HG03342 (cell line): Measurements from ENCODE around the gene CGB5.
"Not testable (repeated sequence)": the region's sequence is repeated elsewhere in the genome, so short reads cannot be mapped to it uniquely, and the experiment has no call there.

Experiments used
- ATAC-seq: cut with Tn5 transposase; IDR thresholded peaks from one replicate; pipeline ENCODE4 v1.9.1; 2021; ENCODE audit warnings: mild to moderate bottlenecking, moderate library complexity; ENCODE audit not compliant: unreplicated experiment

The CGB5 gene

GRCh38 chr19:49056902-49057596 lies 13.4 kb downstream of the CGB5 start:
- not testable (repeated sequence) for ATAC-seq

- no peak for ATAC-seq
Observed at GRCh38 chr19:49057636-49058234, 14.1 kb downstream of the CGB5 start, which contains the start of gene CGB7. Gene CGB7 (minus strand): TSS chr19:49057749. CDS start chr19:49055375, 2,374 bp downstream.

- no peak for ATAC-seq
Observed at GRCh38 chr19:49058562-49058961, 14.9 kb downstream of the CGB5 start.

GRCh38 chr19:49059053-49059452 lies 15.4 kb downstream of the CGB5 start:
- ATAC-seq = no peak

GRCh38 chr19:49061000-49061399 lies 17.4 kb downstream of the CGB5 start:
- no peak for ATAC-seq

- no peak for ATAC-seq
Observed at GRCh38 chr19:49061445-49061844, 17.8 kb downstream of the CGB5 start.

GRCh38 chr19:49064029-49064629 lies 20.5 kb downstream of the CGB5 start:
- ATAC-seq = no peak

- ATAC-seq = no peak
Observed at GRCh38 chr19:49064768-49065611, 21.3 kb downstream of the CGB5 start, which contains the start of gene NTF4. Gene NTF4 (minus strand): TSS chr19:49064818. CDS start chr19:49061997, 2,821 bp downstream.

GRCh38 chr19:49065905-49066512 lies 22.4 kb downstream of the CGB5 start:
- no peak for ATAC-seq

- ATAC-seq = no peak
Observed at GRCh38 chr19:49067554-49067953, 23.9 kb downstream of the CGB5 start.

- ATAC-seq = no peak
Observed at GRCh38 chr19:49069026-49069425, 25.4 kb downstream of the CGB5 start.

- no peak for ATAC-seq
Observed at GRCh38 chr19:49070416-49070815, 26.8 kb downstream of the CGB5 start.

GRCh38 chr19:49071860-49072547 lies 28.4 kb downstream of the CGB5 start:
- ATAC-seq = no peak

GRCh38 chr19:49073514-49074378 lies 30.1 kb downstream of the CGB5 start:
- ATAC-seq = no peak

GRCh38 chr19:49074869-49075268 lies 31.2 kb downstream of the CGB5 start:
- ATAC-seq = not testable (repeated sequence)

- ATAC-seq = no peak
Observed at GRCh38 chr19:49080392-49080791, 36.7 kb downstream of the CGB5 start.

- ATAC-seq = no peak
Observed at GRCh38 chr19:49081273-49081672, 37.6 kb downstream of the CGB5 start.

- no peak for ATAC-seq
Observed at GRCh38 chr19:49084206-49085019, 40.8 kb downstream of the CGB5 start.
